Endothelial cell of umbilical vein (primary cell): Measurements from ENCODE around the gene MBNL2. TPM values are rescaled to one million over a fixed set of nuclear protein-coding genes. Genes with fewer than 3 reads are reported as not detected.
A peak's percentile ranks its signal among the peaks of the same experiment; 100 is the strongest.

Experiments
- BruUV-seq: library from RNA; stranded (reverse); fragments of 400-500 nt; replicated peaks from 2 replicates; lab custom pipeline; 2021; lab: Mats Ljungman, UMichigan
- CTCF ChIA-PET: fragments of 300-600, 350-600 bp; sonication (Branson Sonifier 250); formaldehyde crosslinking; loops from one replicate; lab custom pipeline; 2021; ENCODE audit warnings: antibody characterized with exemption, inconsistent platforms; lab: Charles Lee
- POLR2A ChIA-PET: fragments of 300-600, 350-600 bp; sonication (Branson Sonifier 250); formaldehyde crosslinking; loops from one replicate; lab custom pipeline; 2021; ENCODE audit warnings: antibody characterized with exemption, inconsistent platforms; lab: Charles Lee
- DNase-seq: peaks from one replicate; pipeline ENCODE4 v3.0.0-alpha.2; 2011; ENCODE audit warnings: low read depth, low spot score
- FAIRE-seq: peaks from 2 replicates; lab custom pipeline; 2011; peaks lifted over from hg19 to GRCh38; lab: Jason Lieb, UNC
- H2AFZ ChIP-seq: 2 replicates; pipeline ENCODE4 v1.6.0; 2012; ENCODE audit warnings: low read depth, low read length, control low read depth, inconsistent platforms
- H3K27ac ChIP-seq: 2 replicates; pipeline ENCODE4 v1.5.1; 2011; ENCODE audit warnings: low read depth, mild to moderate bottlenecking, control low read depth, low read length, moderate library complexity; ENCODE audit not compliant: insufficient read depth
- H3K27me3 ChIP-seq, 2 experiments: 2 replicates each; pipeline versions ENCODE4 v1.6.0 to v1.6.1; 2011; ENCODE audit warnings: low read length in 2 of 2, mixed read lengths in 1 of 2; ENCODE audit not compliant: control insufficient read depth in 2 of 2, insufficient read depth in 2 of 2
- H3K36me3 ChIP-seq, 2 experiments: 2 replicates in 1 of 2; 3 replicates in 1 of 2; pipeline ENCODE4 v1.5.1; 2011; ENCODE audit warnings: low read length in 2 of 2, mild to moderate bottlenecking in 1 of 2, moderate library complexity in 1 of 2; ENCODE audit not compliant: control insufficient read depth in 2 of 2, insufficient read depth in 2 of 2; ENCODE audit errors: extremely low read depth in 1 of 2
- H3K4me1 ChIP-seq: 3 replicates; pipeline ENCODE4 v1.5.1; 2011; ENCODE audit warnings: mild to moderate bottlenecking, low read length; ENCODE audit not compliant: control insufficient read depth, insufficient read depth; ENCODE audit errors: extremely low read depth
- H3K4me2 ChIP-seq: 2 replicates; pipeline ENCODE4 v1.6.1; 2011; ENCODE audit warnings: low read length, control low read depth, mixed read lengths; ENCODE audit not compliant: insufficient read depth
- H3K4me3 ChIP-seq, 3 experiments: fragments of 200-600 bp in 1 of 3; sonication (generic), shearing (Covaris generic) in 1 of 3; replicated peaks in 1 of 3; 2 replicates each; pipeline ENCODE4 v1.5.1; 2011 to 2016; ENCODE audit warnings: control low read depth in 3 of 3, low read length in 3 of 3, mild to moderate bottlenecking in 2 of 3, inconsistent platforms in 1 of 3, low read depth in 1 of 3, moderate library complexity in 1 of 3; ENCODE audit not compliant: insufficient read depth in 1 of 3
- H3K79me2 ChIP-seq: 2 replicates; pipeline ENCODE4 v1.6.0; 2012; ENCODE audit warnings: low read length, inconsistent platforms; ENCODE audit not compliant: control insufficient read depth, insufficient read depth
- H3K9ac ChIP-seq: replicated peaks from 2 replicates; pipeline ENCODE3; 2011; ENCODE audit warnings: low read length, control low read depth; ENCODE audit not compliant: insufficient read depth; ENCODE audit errors: extremely low read depth
- H3K9me1 ChIP-seq: replicated peaks from 3 replicates; pipeline ENCODE4 v1.6.0; 2011; ENCODE audit warnings: mild to moderate bottlenecking, low read length; ENCODE audit not compliant: control insufficient read depth, insufficient read depth; ENCODE audit errors: extremely low read depth
- H3K9me3 ChIP-seq: replicated peaks from 2 replicates; pipeline ENCODE4 v1.5.1; 2012; ENCODE audit warnings: low read length, inconsistent platforms; ENCODE audit not compliant: control insufficient read depth, insufficient read depth
- H4K20me1 ChIP-seq: replicated peaks from 2 replicates; pipeline ENCODE3; 2011; ENCODE audit warnings: mild to moderate bottlenecking, low read length; ENCODE audit not compliant: control insufficient read depth, insufficient read depth; ENCODE audit errors: extremely low read depth
- CTCF ChIP-seq, 2 donors: IDR thresholded peaks; 1 replicate in 1 of 2; 2 replicates in 1 of 2; pipeline ENCODE4 v1.5.1; 2011; ENCODE audit warnings: low read length in 2 of 2, mild to moderate bottlenecking in 2 of 2, moderate library complexity in 2 of 2, control low read depth in 1 of 2, inconsistent platforms in 1 of 2, low read depth in 1 of 2; ENCODE audit not compliant: insufficient read depth in 1 of 2; ENCODE audit errors: extremely low read depth in 1 of 2
- EZH2 ChIP-seq: IDR thresholded peaks from 2 replicates; pipeline ENCODE4 v1.6.1; 2012; ENCODE audit warnings: borderline replicate concordance, low read depth, mild to moderate bottlenecking, moderate library complexity, low read length, inconsistent platforms; ENCODE audit not compliant: severe bottlenecking
- FOS ChIP-seq: IDR thresholded peaks from 2 replicates; pipeline ENCODE4 v1.6.1; 2011; ENCODE audit warnings: mild to moderate bottlenecking, low read length, moderate library complexity, borderline replicate concordance; ENCODE audit not compliant: insufficient read depth
- GATA2 ChIP-seq: IDR thresholded peaks from 2 replicates; pipeline ENCODE4 v1.7.0; 2011; ENCODE audit warnings: low read depth, mild to moderate bottlenecking, moderate library complexity, mixed read lengths, low read length; ENCODE audit not compliant: insufficient read length, insufficient read depth
- JUN ChIP-seq: IDR thresholded peaks from 2 replicates; pipeline ENCODE4 v1.6.1; 2011; ENCODE audit warnings: borderline replicate concordance, low read depth; ENCODE audit not compliant: insufficient read length, insufficient read depth
- MAX ChIP-seq: IDR thresholded peaks from 2 replicates; pipeline ENCODE4 v1.6.1; 2011; ENCODE audit not compliant: insufficient read depth, insufficient read length
- MYC ChIP-seq: IDR thresholded peaks from one replicate; pipeline ENCODE4 v1.6.1; 2011; ENCODE audit warnings: mild to moderate bottlenecking, low read depth, low read length
- POLR2A ChIP-seq: IDR thresholded peaks from 2 replicates; pipeline ENCODE4 v1.6.1; 2012; ENCODE audit warnings: low read depth, mild to moderate bottlenecking, control low read depth, low read length
- POLR2AphosphoS5 ChIP-seq: IDR thresholded peaks from 2 replicates; pipeline ENCODE4 v1.6.1; 2012; ENCODE audit warnings: low read depth, mild to moderate bottlenecking, control low read depth, low read length, moderate library complexity; ENCODE audit not compliant: insufficient read depth
- dilution Hi-C: fragments of 300-500 bp; cut with MboI; formaldehyde crosslinking; loops from one replicate; pipeline ENCODE4 v1.15.0; 2019; ENCODE audit warnings: low sequenced_read_pairs; ENCODE audit not compliant: extremely low pct_ligation_motif_present
- intact Hi-C: fragments of 100-400 bp; cut with micrococcal nuclease; formaldehyde crosslinking; loops from one replicate; pipeline ENCODE4 v1.10.0; 2022
- polyA plus RNA-seq, 4 experiments: library from polyadenylated mRNA; depleted of rRNA in 3 of 4; stranded (reverse) in 3 of 4; unstranded in 1 of 4; fragments of >200 nt; gene quantifications; 2 replicates each; pipeline versions ENCODE4 v1.2.1 to v1.2.3, GENCODE V29; 2011 to 2012; ENCODE audit warnings: missing spikeins in 1 of 4
- total RNA-seq: library from RNA; stranded (reverse); gene quantifications from 2 replicates; pipeline ENCODE4 v1.2.3, GENCODE V29; 2021

MBNL2 gene
- total and polyA plus RNA-seq, 2 donors (not counting 3 experiments of a cell fraction or from before 2014, with no cell fraction given) = 32.9 to 76.5 TPM

GRCh38 chr13:97268772-97269171, 46.6 kb downstream of the MBNL2 start:
- H2AFZ ChIP-seq = no peak overlapping the region
- no peak for TF ChIP-seq POLR2A
- TF ChIP-seq FOS = peak; percentile 35
- TF ChIP-seq MYC = no peak
- TF ChIP-seq POLR2AphosphoS5 = peak; percentile 28
- peak; percentile 44 for TF ChIP-seq GATA2
- no peak for TF ChIP-seq EZH2
- TF ChIP-seq CTCF (IDR thresholded peaks at IDR 0.05; ENCODE audit: extremely low read depth in 1 of 2, insufficient read depth in 1 of 2, low read depth in 1 of 2, low read length in 2 of 2) = peak; percentile 35 to 36
- TF ChIP-seq JUN = no peak
- TF ChIP-seq MAX = no peak
- dilution Hi-C loops (no loop called here), intact Hi-C loops (loop anchor here (2.0 kb wide), 1 partner anchor 76 kb away; no protein-coding TSS in a partner anchor)
- peak overlapping the region; percentile 67 for H3K9ac ChIP-seq
- H3K9me3 ChIP-seq = no peaks in the 10 kb centered on the region
- peaks cover 72% of the 10 kb centered on the region for H3K79me2 ChIP-seq
- H3K9me1 ChIP-seq = no peaks in the 10 kb centered on the region
- no peaks in the 10 kb centered on the region for H3K27me3 ChIP-seq
- no peaks in the 10 kb centered on the region for H4K20me1 ChIP-seq
- H3K36me3 ChIP-seq = no peaks in the 10 kb centered on the region
- peak overlapping the region; percentile 77 for H3K27ac ChIP-seq
- FAIRE-seq (peak; percentile 85), DNase-seq (peak; percentile 72)
- peaks cover 71% of the 10 kb centered on the region for H3K4me1 ChIP-seq
- no peak overlapping the region for H3K4me3 ChIP-seq
- CTCF ChIA-PET = interaction anchor here (0.7 to 4.1 kb wide), 27 partner anchors 8 to 159 kb away, joined by 3 to 29 read pairs (median 4); partner anchors contain the start of gene MBNL2
- BruUV-seq = no TSS peak
- POLR2A ChIA-PET = interaction anchor here (1.5 kb wide), 1 partner anchor 45 kb away, joined by 6 read pairs; no protein-coding TSS in a partner anchor
- H3K4me2 ChIP-seq = peak overlapping the region; percentile 53
